CD14-positive monocyte (primary cell): Measurements from ENCODE around the gene TKT. TPM values are rescaled to one million over a fixed set of nuclear protein-coding genes. Genes with fewer than 3 reads are reported as not detected.

Experiments used
- DNase-seq, 3 donors: peaks; one replicate each; pipeline ENCODE4 v3.0.0-alpha.2; 2011 to 2022
- H2AFZ ChIP-seq: 2 replicates; pipeline ENCODE4 v1.6.0; 2012; ENCODE audit warnings: mild to moderate bottlenecking, low read depth, low read length, inconsistent platforms; ENCODE audit not compliant: insufficient read depth, poor library complexity, severe bottlenecking
- H3K27ac ChIP-seq, 2 donors: 1 replicate in 1 of 2; 2 replicates in 1 of 2; pipeline ENCODE4 v1.5.1; 2012 to 2013; ENCODE audit warnings: low read length in 2 of 2, control low read depth in 1 of 2, inconsistent platforms in 1 of 2, low read depth in 1 of 2, mild to moderate bottlenecking in 1 of 2
- H3K27me3 ChIP-seq, 2 donors: one replicate each; pipeline versions ENCODE4 v1.6.0 to v1.6.1; 2011 to 2013; ENCODE audit warnings: low read length in 2 of 2; ENCODE audit not compliant: control insufficient read depth in 2 of 2, insufficient read depth in 2 of 2
- H3K36me3 ChIP-seq, 2 donors: replicated peaks in 1 of 2; 1 replicate in 1 of 2; 2 replicates in 1 of 2; pipeline versions ENCODE4 v1.5.1 to v1.6.1; 2012 to 2013; ENCODE audit warnings: low read length in 2 of 2, control low read depth in 1 of 2, inconsistent platforms in 1 of 2, mild to moderate bottlenecking in 1 of 2; ENCODE audit not compliant: insufficient read depth in 2 of 2, control insufficient read depth in 1 of 2
- H3K4me1 ChIP-seq, 2 donors: 1 replicate in 1 of 2; 2 replicates in 1 of 2; pipeline versions ENCODE4 v1.5.1 to v1.6.1; 2012 to 2013; ENCODE audit warnings: low read length in 2 of 2, control low read depth in 1 of 2, inconsistent platforms in 1 of 2, mild to moderate bottlenecking in 1 of 2, moderate library complexity in 1 of 2; ENCODE audit not compliant: insufficient read depth in 2 of 2, control insufficient read depth in 1 of 2
- H3K4me2 ChIP-seq: replicated peaks from 2 replicates; pipeline ENCODE3; 2012; ENCODE audit warnings: low read length, moderate library complexity, mild to moderate bottlenecking; ENCODE audit not compliant: poor library complexity, severe bottlenecking; ENCODE audit errors: extremely low read depth
- H3K4me3 ChIP-seq, 3 experiments: fragments of 200-600 bp in 1 of 3; sonication (generic) in 1 of 3; replicated peaks in 1 of 3; 1 replicate in 2 of 3; 2 replicates in 1 of 3; pipeline ENCODE4 v1.5.1; 2011 to 2013; ENCODE audit warnings: low read length in 3 of 3, mild to moderate bottlenecking in 3 of 3, control low read depth in 2 of 3, low read depth in 2 of 3, inconsistent platforms in 1 of 3, moderate library complexity in 1 of 3
- H3K79me2 ChIP-seq: 2 replicates; pipeline ENCODE4 v1.6.0; 2012; ENCODE audit warnings: mild to moderate bottlenecking, control low read depth, inconsistent platforms, low read length, moderate library complexity; ENCODE audit not compliant: insufficient read depth
- H3K9ac ChIP-seq: 2 replicates; pipeline ENCODE4 v1.6.0; 2017; ENCODE audit warnings: low read length, mild to moderate bottlenecking; ENCODE audit not compliant: insufficient read depth, poor library complexity, severe bottlenecking
- H3K9me3 ChIP-seq, 2 donors: replicated peaks in 1 of 2; 1 replicate in 1 of 2; 2 replicates in 1 of 2; pipeline versions ENCODE4 v1.5.1 to v1.6.1; 2012 to 2013; ENCODE audit warnings: low read length in 2 of 2, control low read depth in 1 of 2; ENCODE audit not compliant: control insufficient read depth in 1 of 2, insufficient read depth in 1 of 2
- H4K20me1 ChIP-seq: 2 replicates; pipeline ENCODE4 v1.6.0; 2012; ENCODE audit warnings: mild to moderate bottlenecking, low read length, control low read depth, moderate library complexity; ENCODE audit not compliant: insufficient read depth
- H3K27ac Mint-ChIP-seq, 7 donors: one replicate each; pipeline ENCODE4 v1.8.0; 2020; ENCODE audit warnings: mild to moderate bottlenecking in 7 of 7, mixed read lengths in 7 of 7, moderate library complexity in 6 of 7, inconsistent platforms in 2 of 7
- H3K27me3 Mint-ChIP-seq, 3 donors: one replicate each; pipeline ENCODE4 v1.8.0; 2021 to 2022; ENCODE audit warnings: low read depth in 3 of 3, mild to moderate bottlenecking in 3 of 3, mixed read lengths in 3 of 3, moderate library complexity in 3 of 3, inconsistent platforms in 1 of 3
- H3K36me3 Mint-ChIP-seq, 2 donors: one replicate each; pipeline ENCODE4 v1.8.0; 2020; ENCODE audit warnings: mixed read lengths in 2 of 2, inconsistent platforms in 1 of 2, mild to moderate bottlenecking in 1 of 2
- H3K4me1 Mint-ChIP-seq: one replicate; pipeline ENCODE4 v1.8.0; 2020; ENCODE audit warnings: mild to moderate bottlenecking, mixed read lengths
- H3K4me3 Mint-ChIP-seq, 2 donors: one replicate each; pipeline ENCODE4 v1.8.0; 2020; ENCODE audit warnings: mild to moderate bottlenecking in 2 of 2, mixed read lengths in 2 of 2, moderate library complexity in 1 of 2
- H3K9me3 Mint-ChIP-seq, 7 donors: one replicate each; pipeline ENCODE4 v1.8.0; 2020 to 2022; ENCODE audit warnings: mixed read lengths in 7 of 7, mild to moderate bottlenecking in 6 of 7, moderate library complexity in 6 of 7, inconsistent platforms in 2 of 7
- CTCF ChIP-seq: fragments of 200-600 bp; IDR thresholded peaks from one replicate; pipeline ENCODE4 v1.8.0; 2022; ENCODE audit warnings: antibody characterized with exemption, mild to moderate bottlenecking
- WGBS: methylation state at CpG from one replicate; pipeline ENCODE4 v1.1.5; 2013; ENCODE audit warnings: missing lambda C conversion rate; ENCODE audit not compliant: insufficient coverage; 5-methylcytosine and 5-hydroxymethylcytosine counted together
- intact Hi-C, 2 donors: fragments of 100-400 bp; cut with micrococcal nuclease; formaldehyde crosslinking; loops; one replicate each; pipeline versions ENCODE4 v1.15.0 to v1.15.1; 2023
- polyA plus RNA-seq, 3 donors: library from polyadenylated mRNA; depleted of rRNA in 1 of 3; unstranded in 2 of 3; stranded (reverse) in 1 of 3; fragments of 300-500 nt in 2 of 3; fragments of >200 nt in 1 of 3; fragmentation: Illumina TruSeq in 2 of 3; gene quantifications; 1 replicate in 2 of 3; 2 replicates in 1 of 3; pipeline ENCODE4 v1.2.3, GENCODE V29; 2012 to 2021

Gene TKT
- polyA plus RNA-seq, 3 donors, result 496 to 582 (median 562) TPM

- peaks cover 0 to 2% (median 0%) of the 10 kb centered on the region in 7 donors for H3K9me3 Mint-ChIP-seq
- H3K9ac ChIP-seq, result peak overlapping the region; percentile 59
- H3K4me1 ChIP-seq, result peaks cover 77 to 85% of the 10 kb centered on the region in 2 donors
- no peak overlapping the region for H3K4me2 ChIP-seq
- peaks cover 77% of the 10 kb centered on the region for H3K4me1 Mint-ChIP-seq
- H3K27me3 ChIP-seq, result no peaks in the 10 kb centered on the region
- peaks cover 55 to 78% of the 10 kb centered on the region in 2 donors for H3K36me3 ChIP-seq
- no peak overlapping the region for H2AFZ ChIP-seq
- WGBS, result 91% methylated on average over 19 of the region's 28 CpGs
- peaks cover 52 to 85% of the 10 kb centered on the region in 2 donors for H3K36me3 Mint-ChIP-seq
- no peak overlapping the region for H3K4me3 Mint-ChIP-seq
- no peak overlapping the region for H3K4me3 ChIP-seq
- H3K9me3 ChIP-seq, result no peaks in the 10 kb centered on the region
- no peak for TF ChIP-seq CTCF
- DNase-seq, result no peak
- H3K79me2 ChIP-seq, result peaks cover 100% of the 10 kb centered on the region
- intact Hi-C loops, result no loop called here
- no peaks in the 10 kb centered on the region for H3K27me3 Mint-ChIP-seq
- peaks cover 100% of the 10 kb centered on the region for H4K20me1 ChIP-seq
- peak overlapping the region; percentile 90 to 94 for H3K27ac ChIP-seq
- H3K27ac Mint-ChIP-seq, result peak overlapping the region; percentile 90 to 99 (median 96)
Observed at GRCh38 chr3:53240989-53241972, 14.5 kb downstream of the TKT start.

GRCh38 chr3:53239800-53240199 lies 16.0 kb downstream of the TKT start:
- peaks cover 99% of the 10 kb centered on the region for H4K20me1 ChIP-seq
- TF ChIP-seq CTCF, result no peak
- H3K4me1 ChIP-seq, result peaks cover 72 to 82% of the 10 kb centered on the region in 2 donors
- H3K9ac ChIP-seq, result peak overlapping the region; percentile 18
- intact Hi-C loops, result loop anchor here in 1 of 2 donors (5.0 kb wide), 1 partner anchor 33 kb away; no protein-coding TSS in a partner anchor
- no peak overlapping the region for H3K4me3 ChIP-seq
- H3K79me2 ChIP-seq, result peaks cover 99% of the 10 kb centered on the region
- peaks cover 75% of the 10 kb centered on the region for H3K4me1 Mint-ChIP-seq
- peaks cover 56 to 91% of the 10 kb centered on the region in 2 donors for H3K36me3 Mint-ChIP-seq
- peak overlapping the region; percentile 90 to 94 for H3K27ac ChIP-seq
- H3K9me3 Mint-ChIP-seq, result peaks cover 0 to 2% (median 0%) of the 10 kb centered on the region in 7 donors
- H3K4me3 Mint-ChIP-seq, result no peak overlapping the region
- H3K9me3 ChIP-seq, result no peaks in the 10 kb centered on the region
- DNase-seq, result peak in 1 of 3 donors; percentile 58
- H3K27ac Mint-ChIP-seq, result peak overlapping the region; percentile 74 to 99 (median 82)
- peaks cover 67 to 85% of the 10 kb centered on the region in 2 donors for H3K36me3 ChIP-seq
- WGBS, result 62% methylated on average over 1 of the region's 5 CpGs
- no peaks in the 10 kb centered on the region for H3K27me3 ChIP-seq
- no peak overlapping the region for H2AFZ ChIP-seq
- H3K27me3 Mint-ChIP-seq, result no peaks in the 10 kb centered on the region
- no peak overlapping the region for H3K4me2 ChIP-seq
